ENCODE results near the gene FAM83C.
A peak's percentile ranks its signal among the peaks of the same experiment; 100 is the strongest.

FAM83C gene

GRCh38 chr20:35281506-35282101 is 10.6 kb downstream of the FAM83C start:
- DNase-seq = no peak

GRCh38 chr20:35280523-35280922 is 11.7 kb downstream of the FAM83C start:
- no peak for DNase-seq

GRCh38 chr20:35279533-35280174 is 12.6 kb downstream of the FAM83C start:
- no peak for DNase-seq

- DNase-seq = no peak
Observed at GRCh38 chr20:35279040-35279439, 13.2 kb downstream of the FAM83C start.

- DNase-seq = peak; percentile 94
Observed at GRCh38 chr20:35277531-35278395, 14.5 kb downstream of the FAM83C start, which contains the start of gene MMP24OS. Gene MMP24OS, minus strand, starts transcription at chr20:35278122. Its CDS starts 193 bp downstream, at chr20:35277929.

- no peak for DNase-seq
Observed at GRCh38 chr20:35277127-35277526, 15.1 kb downstream of the FAM83C start.

GRCh38 chr20:35276408-35276807 is 15.8 kb downstream of the FAM83C start:
- DNase-seq = no peak

GRCh38 chr20:35275741-35276251 is 16.4 kb downstream of the FAM83C start:
- DNase-seq = no peak

- no peak for DNase-seq
Observed at GRCh38 chr20:35274172-35275092, 17.8 kb downstream of the FAM83C start.

GRCh38 chr20:35273449-35274171 is 18.6 kb downstream of the FAM83C start:
- no peak for DNase-seq

- DNase-seq = no peak
Observed at GRCh38 chr20:35271904-35272303, 20.3 kb downstream of the FAM83C start.

- DNase-seq = no peak
Observed at GRCh38 chr20:35271073-35271882, 20.9 kb downstream of the FAM83C start.

- DNase-seq = no peak
Observed at GRCh38 chr20:35270021-35270902, 22.0 kb downstream of the FAM83C start.

GRCh38 chr20:35269055-35269781 is 23.0 kb downstream of the FAM83C start:
- peak; percentile 30 for DNase-seq

- no peak for DNase-seq
Observed at GRCh38 chr20:35267092-35267491, 25.1 kb downstream of the FAM83C start.

GRCh38 chr20:35264755-35265154 is 27.5 kb downstream of the FAM83C start:
- no peak for DNase-seq

GRCh38 chr20:35263532-35264341 is 28.5 kb downstream of the FAM83C start:
- DNase-seq = no peak

Data from CD4-positive, alpha-beta T cell treated with Interleukin-15 for 1 hour (primary cell).